ENCODE data around the gene BCAP31.
"Not testable (repeated sequence)": the region's sequence is repeated elsewhere in the genome, so short reads cannot be mapped to it uniquely, and the experiment has no call there.

The BCAP31 gene

GRCh38 chrX:153694687-153695270 is 29.4 kb downstream of the BCAP31 start:
- DNase-seq (ENCODE audit: low read depth): no peak

- not testable (repeated sequence) for DNase-seq (ENCODE audit: low read depth)
Measured at GRCh38 chrX:153694256-153694655, 29.9 kb downstream of the BCAP31 start.

GRCh38 chrX:153693216-153694086 is 30.7 kb downstream of the BCAP31 start:
- no peak for DNase-seq (ENCODE audit: low read depth)

GRCh38 chrX:153692611-153693156 is 31.5 kb downstream of the BCAP31 start:
- no peak for DNase-seq (ENCODE audit: low read depth)

- DNase-seq (ENCODE audit: low read depth): no peak
Measured at GRCh38 chrX:153692003-153692402, 32.2 kb downstream of the BCAP31 start.

- not testable (repeated sequence) for DNase-seq (ENCODE audit: low read depth)
Measured at GRCh38 chrX:153691032-153691827, 33.0 kb downstream of the BCAP31 start.

GRCh38 chrX:153690466-153690865 is 33.7 kb downstream of the BCAP31 start:
- no peak for DNase-seq (ENCODE audit: low read depth)

GRCh38 chrX:153689654-153690465 is 34.3 kb downstream of the BCAP31 start:
- no peak for DNase-seq (ENCODE audit: low read depth)

GRCh38 chrX:153688911-153689590 is 35.1 kb downstream of the BCAP31 start:
- DNase-seq (ENCODE audit: low read depth): no peak

GRCh38 chrX:153688506-153688905 is 35.7 kb downstream of the BCAP31 start:
- DNase-seq (ENCODE audit: low read depth): no peak

- DNase-seq (ENCODE audit: low read depth): no peak
Measured at GRCh38 chrX:153688071-153688470, 36.1 kb downstream of the BCAP31 start.

- DNase-seq (ENCODE audit: low read depth): peak; percentile 33
Measured at GRCh38 chrX:153687121-153688039, 36.8 kb downstream of the BCAP31 start, which contains the start of gene SLC6A8. Gene SLC6A8 (plus strand): TSS chrX:153687926. CDS start chrX:153688575, 649 bp downstream.

- no peak for DNase-seq (ENCODE audit: low read depth)
Measured at GRCh38 chrX:153686711-153687110, 37.5 kb downstream of the BCAP31 start.

- no peak for DNase-seq (ENCODE audit: low read depth)
Measured at GRCh38 chrX:153685751-153686696, 38.2 kb downstream of the BCAP31 start.

- no peak for DNase-seq (ENCODE audit: low read depth)
Measured at GRCh38 chrX:153685156-153685536, 39.0 kb downstream of the BCAP31 start.

GRCh38 chrX:153684467-153685155 is 39.6 kb downstream of the BCAP31 start:
- DNase-seq (ENCODE audit: low read depth): no peak

GRCh38 chrX:153683486-153683885 is 40.7 kb downstream of the BCAP31 start:
- not testable (repeated sequence) for DNase-seq (ENCODE audit: low read depth)

- DNase-seq (ENCODE audit: low read depth): no peak
Measured at GRCh38 chrX:153681175-153681574, 43.0 kb downstream of the BCAP31 start.
